Smooth muscle cell (in vitro differentiated cells): ENCODE measurements around the gene PI4K2B. TPM values are rescaled to one million over a fixed set of nuclear protein-coding genes. Genes with fewer than 3 reads are reported as not detected.

ENCODE experiments used
- DNase-seq: peaks from one replicate; lab custom pipeline; 2025; ENCODE audit not compliant: unreplicated experiment; lab: John Stamatoyannopoulos, UW
- H2AFZ ChIP-seq: fragments of 200-600 bp; sonication (generic); 2 replicates; pipeline ENCODE4 v1.6.0; 2016; ENCODE audit warnings: antibody characterized with exemption, low read depth, mild to moderate bottlenecking
- H3F3A ChIP-seq: fragments of 200-600 bp; sonication (generic); 2 replicates; pipeline ENCODE4 v1.6.0; 2017; ENCODE audit warnings: antibody characterized with exemption, low read depth
- H3K27ac ChIP-seq: fragments of 200-600 bp; sonication (generic); 2 replicates; pipeline ENCODE4 v1.5.1; 2016; ENCODE audit warnings: low read depth, mild to moderate bottlenecking
- H3K27me3 ChIP-seq: fragments of 200-600 bp; sonication (generic); 2 replicates; pipeline ENCODE4 v1.6.1; 2016; ENCODE audit warnings: low read depth, mild to moderate bottlenecking
- H3K36me3 ChIP-seq: fragments of 200-600 bp; sonication (generic); 2 replicates; pipeline ENCODE4 v1.5.1; 2016; ENCODE audit warnings: low read depth
- H3K4me1 ChIP-seq: fragments of 200-600 bp; sonication (generic); 2 replicates; pipeline ENCODE4 v1.5.1; 2016; ENCODE audit warnings: low read depth
- H3K4me2 ChIP-seq: fragments of 200-600 bp; sonication (generic); 2 replicates; pipeline ENCODE4 v1.6.0; 2016; ENCODE audit warnings: mild to moderate bottlenecking
- H3K4me3 ChIP-seq: fragments of 200-600 bp; sonication (generic); 2 replicates; pipeline ENCODE4 v1.5.1; 2016; ENCODE audit warnings: mild to moderate bottlenecking
- H3K79me2 ChIP-seq: fragments of 200-600 bp; sonication (generic); 2 replicates; pipeline ENCODE4 v1.6.0; 2016; ENCODE audit warnings: low read depth, mild to moderate bottlenecking
- H3K9ac ChIP-seq: fragments of 200-600 bp; sonication (generic); 2 replicates; pipeline ENCODE4 v1.6.0; 2016; ENCODE audit warnings: low read depth
- H3K9me3 ChIP-seq: fragments of 200-600 bp; sonication (generic); replicated peaks from 2 replicates; pipeline ENCODE4 v1.5.1; 2016; ENCODE audit warnings: low read depth
- H4K20me1 ChIP-seq: fragments of 200-600 bp; sonication (generic); 2 replicates; pipeline ENCODE4 v1.6.0; 2016; ENCODE audit warnings: low read depth
- CTCF ChIP-seq: fragments of 200-600 bp; sonication (generic); IDR thresholded peaks from 2 replicates; pipeline ENCODE4 v1.5.1; 2017; ENCODE audit warnings: borderline replicate concordance, mild to moderate bottlenecking, antibody characterized with exemption; ENCODE audit not compliant: insufficient read depth, poor library complexity, severe bottlenecking
- WGBS: methylation state at CpG from one replicate; pipeline ENCODE4 v1.1.7; 2016; ENCODE audit warnings: low lambda C conversion rate; 5-methylcytosine and 5-hydroxymethylcytosine counted together
- polyA plus RNA-seq: library from polyadenylated mRNA; unstranded; fragments of >200 nt; fragmentation: Nextera tagmentation; extraction: Ambion mirVana; gene quantifications from 2 replicates; pipeline ENCODE4 v1.2.1, GENCODE V29; 2016
- total RNA-seq: library from RNA; depleted of rRNA; stranded (reverse); fragments of >200 nt; gene quantifications from 2 replicates; pipeline ENCODE4 v1.2.3, GENCODE V29; 2014

Gene PI4K2B
- total RNA-seq (21.6 and 29.2 TPM in 2 replicates), polyA plus RNA-seq (9.6 and 10.8 TPM in 2 replicates)

- H3K9me3 ChIP-seq, result no peaks in the 10 kb centered on the region
- peak within 1 kb of the TSS; percentile 91 for H3K4me2 ChIP-seq
- H3F3A ChIP-seq, result no peaks in the 10 kb centered on the region
- WGBS, result 1% methylated on average over 42 of the region's 72 CpGs
- peak within 1 kb of the TSS; percentile 71 for H3K9ac ChIP-seq
- peak within 1 kb of the TSS; percentile 74 for H3K27ac ChIP-seq
- peak within 1 kb of the TSS; percentile 68 for H3K4me3 ChIP-seq
- DNase-seq, result peak; percentile 51
- H3K27me3 ChIP-seq, result no peaks in the 10 kb centered on the region
- peaks cover 4% of the 10 kb centered on the region for H4K20me1 ChIP-seq
- H3K36me3 ChIP-seq, result no peaks in the 10 kb centered on the region
- TF ChIP-seq CTCF, result no peak
- H2AFZ ChIP-seq, result peak within 1 kb of the TSS; percentile 78
- H3K79me2 ChIP-seq, result peaks cover 38% of the 10 kb centered on the region
- H3K4me1 ChIP-seq, result no peaks in the 10 kb centered on the region
Observed at GRCh38 chr4:25233737-25234389, at the start of gene PI4K2B. PI4K2B (plus strand) TSS chr4:25234033; CDS start chr4:25234164, 131 bp downstream.

DNA sequence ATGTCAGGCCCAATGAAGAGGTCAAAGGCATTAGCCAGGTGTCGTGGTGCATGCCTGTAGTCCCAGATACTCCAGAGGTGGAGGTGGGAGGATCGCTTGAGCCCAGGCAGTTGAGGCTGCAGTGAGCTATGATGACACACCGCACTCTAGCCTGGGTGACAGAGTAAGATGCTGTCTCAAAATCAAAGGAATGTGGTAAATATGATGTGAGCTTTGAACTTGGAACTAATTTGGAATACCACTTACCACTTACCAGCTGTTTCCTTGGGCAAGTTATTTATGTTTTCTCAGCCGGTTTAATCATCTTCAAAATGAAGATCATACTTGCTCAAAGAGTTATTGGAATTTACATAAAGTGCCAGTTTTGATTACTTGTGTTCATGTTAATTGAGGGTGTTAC lies 49.8 kb upstream of the PI4K2B start:
- no peak for DNase-seq
- no peaks in the 10 kb centered on the region for H3K4me1 ChIP-seq
- H3K4me2 ChIP-seq, result no peak overlapping the region
- no peaks in the 10 kb centered on the region for H3K36me3 ChIP-seq
- H3K9ac ChIP-seq, result no peak overlapping the region
- H3K27ac ChIP-seq, result no peak overlapping the region
- H3K9me3 ChIP-seq, result no peaks in the 10 kb centered on the region
- 88% methylated on average over 4 of the region's 4 CpGs for WGBS
- H3K4me3 ChIP-seq, result no peak overlapping the region
- H2AFZ ChIP-seq, result no peak overlapping the region
- no peak for TF ChIP-seq CTCF
- no peaks in the 10 kb centered on the region for H3F3A ChIP-seq
- no peaks in the 10 kb centered on the region for H4K20me1 ChIP-seq
- H3K79me2 ChIP-seq, result no peaks in the 10 kb centered on the region
- no peaks in the 10 kb centered on the region for H3K27me3 ChIP-seq

DNA sequence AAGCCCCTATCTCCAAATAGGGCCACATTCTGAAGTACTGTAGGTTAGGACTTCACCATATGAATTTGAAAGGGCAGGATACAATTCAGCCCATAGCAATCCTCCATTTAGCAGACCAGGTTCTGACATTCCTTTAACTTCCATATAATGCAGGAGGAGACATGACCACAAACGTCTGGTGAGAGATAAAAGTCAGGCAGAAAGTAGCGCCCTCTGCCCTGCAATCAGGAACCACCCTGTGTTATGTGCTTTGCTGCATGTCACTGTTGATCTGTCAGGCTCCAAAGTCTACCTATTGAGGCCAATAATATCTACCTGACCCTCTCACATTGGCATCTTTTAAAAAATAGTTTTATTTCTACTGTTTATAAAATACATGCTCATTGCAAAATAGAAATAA lies 43.4 kb upstream of the PI4K2B start:
- DNase-seq, result no peak
- Histone ChIP-seq H3K27me3 (no peaks in the 10 kb centered on the region), H3K9me3 (no peaks in the 10 kb centered on the region), H3F3A (no peaks in the 10 kb centered on the region), H2AFZ (no peak overlapping the region), H4K20me1 (no peaks in the 10 kb centered on the region), H3K4me3 (no peak overlapping the region), H3K9ac (no peak overlapping the region), H3K27ac (no peak overlapping the region), H3K36me3 (no peaks in the 10 kb centered on the region), H3K4me2 (no peak overlapping the region), H3K79me2 (no peaks in the 10 kb centered on the region), H3K4me1 (no peaks in the 10 kb centered on the region)
- WGBS, result 41% methylated on average over 2 of the region's 2 CpGs
- no peak for TF ChIP-seq CTCF

GRCh38 chr4:25198713-25199112 lies 35.1 kb upstream of the PI4K2B start:
- H3K4me1 ChIP-seq, result no peaks in the 10 kb centered on the region
- no peaks in the 10 kb centered on the region for H3K27me3 ChIP-seq
- H3K4me2 ChIP-seq, result no peak overlapping the region
- no peak for DNase-seq
- no peaks in the 10 kb centered on the region for H3K79me2 ChIP-seq
- no peaks in the 10 kb centered on the region for H3K9me3 ChIP-seq
- WGBS, result 100% methylated on average over 2 of the region's 2 CpGs
- no peak for TF ChIP-seq CTCF
- no peaks in the 10 kb centered on the region for H3K36me3 ChIP-seq
- H3K9ac ChIP-seq, result no peak overlapping the region
- H2AFZ ChIP-seq, result no peak overlapping the region
- H4K20me1 ChIP-seq, result no peaks in the 10 kb centered on the region
- H3K4me3 ChIP-seq, result no peak overlapping the region
- H3K27ac ChIP-seq, result no peak overlapping the region
- no peaks in the 10 kb centered on the region for H3F3A ChIP-seq
